SK-N-MC (cell line): Measurements from ENCODE around the gene HCFC1R1.

ENCODE experiments used
- EZH2 ChIP-seq: fragments of 200-600 bp; sonication (generic); IDR thresholded peaks from one replicate; pipeline ENCODE4 v1.6.1; 2017; ENCODE audit warnings: antibody characterized with exemption
- POLR2AphosphoS5 ChIP-seq: IDR thresholded peaks from 2 replicates; pipeline ENCODE4 v1.6.1; 2012; ENCODE audit warnings: mild to moderate bottlenecking, low read depth, low read length, borderline replicate concordance

GRCh38 chr16:3042376-3042775 lies 18.6 kb upstream of the HCFC1R1 start:
- TF ChIP-seq POLR2AphosphoS5, result no peak
- no peak for TF ChIP-seq EZH2
